ENCODE data around the gene PIK3C2G. TPM values are rescaled to one million over a fixed set of nuclear protein-coding genes. Genes with fewer than 3 reads are reported as not detected.

Gene PIK3C2G
- polyA plus RNA-seq, 3 donors, result not detected

DNA sequence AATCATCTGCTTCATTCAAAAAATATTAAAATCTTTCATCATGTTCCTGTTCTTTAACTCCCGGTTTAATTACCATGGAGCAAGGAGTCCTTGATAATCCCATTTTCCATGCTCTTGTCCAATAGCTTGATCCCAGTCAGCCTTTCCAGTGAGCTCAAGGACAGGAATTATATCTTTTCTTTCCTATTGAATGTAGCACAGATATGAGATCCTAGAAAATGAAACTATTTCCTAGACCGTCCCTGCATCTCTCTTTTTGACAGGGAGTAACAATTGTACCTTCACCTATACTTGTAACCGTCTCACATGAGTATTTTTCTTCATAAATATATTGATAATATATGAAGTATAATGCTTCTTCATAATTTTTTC is 35.6 kb downstream of the PIK3C2G start:
- no peaks in the 10 kb centered on the region for H3K36me3 Mint-ChIP-seq
- no peaks in the 10 kb centered on the region for H3K4me1 Mint-ChIP-seq

DNA sequence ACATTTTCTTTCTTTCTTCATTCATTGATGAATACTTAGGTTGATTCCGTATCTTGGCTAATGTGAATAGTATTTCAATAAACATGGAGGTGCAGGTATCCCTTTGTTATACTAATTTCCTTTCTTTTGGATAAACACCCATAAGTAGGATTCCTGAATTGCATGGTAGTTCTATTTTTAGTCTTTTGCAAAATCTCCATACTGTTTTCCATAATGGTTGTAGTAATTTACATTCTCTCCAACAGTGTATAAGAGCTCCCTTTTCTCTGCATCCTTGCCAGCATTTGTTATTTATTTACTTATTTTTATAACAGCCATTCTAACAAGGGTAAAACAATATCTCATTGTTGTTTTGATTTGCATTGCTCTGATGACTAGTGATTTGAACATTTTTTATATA is 36.6 kb downstream of the PIK3C2G start:
- no peak for TF ChIP-seq CTCF (IDR thresholded peaks at IDR 0.05)
- no peak overlapping the region for H3K9ac ChIP-seq (ENCODE audit: insufficient read depth, low read length, poor library complexity, severe bottlenecking)
- H3K4me3 Mint-ChIP-seq, result no peak overlapping the region
- H3K36me3 ChIP-seq (replicated peaks in 1 of 2; ENCODE audit: control insufficient read depth in 1 of 2, insufficient read depth in 2 of 2, low read length in 2 of 2), result no peaks in the 10 kb centered on the region
- intact Hi-C loops (cut with micrococcal nuclease), result no loop called here
- H3K4me1 ChIP-seq (ENCODE audit: control insufficient read depth in 1 of 2, insufficient read depth in 2 of 2, low read length in 2 of 2), result no peaks in the 10 kb centered on the region
- H3K4me3 ChIP-seq (replicated peaks in 1 of 3; ENCODE audit: low read depth in 2 of 3, low read length in 3 of 3), result no peak overlapping the region
- peaks cover 0 to 2% (median 0%) of the 10 kb centered on the region in 3 donors for H3K27me3 Mint-ChIP-seq (ENCODE audit: low read depth in 3 of 3)
- H3K9me3 ChIP-seq (replicated peaks in 1 of 2; ENCODE audit: control insufficient read depth in 1 of 2, insufficient read depth in 1 of 2, low read length in 2 of 2), result peaks cover 11 to 12% of the 10 kb centered on the region in 2 donors
- no peaks in the 10 kb centered on the region for H3K4me1 Mint-ChIP-seq
- no peaks in the 10 kb centered on the region for H3K27me3 ChIP-seq (ENCODE audit: control insufficient read depth in 2 of 2, insufficient read depth in 2 of 2, low read length in 2 of 2)
- H4K20me1 ChIP-seq (ENCODE audit: insufficient read depth, low read length), result no peaks in the 10 kb centered on the region
- no CpG with 5 or more reads among the region's 1 CpG for WGBS (ENCODE audit: insufficient coverage)
- no peak overlapping the region for H3K4me2 ChIP-seq (replicated peaks; ENCODE audit: extremely low read depth, low read length, poor library complexity, severe bottlenecking)
- no peak overlapping the region for H2AFZ ChIP-seq (ENCODE audit: insufficient read depth, low read depth, low read length, poor library complexity, severe bottlenecking)
- no peak overlapping the region for H3K27ac ChIP-seq (ENCODE audit: low read depth in 1 of 2, low read length in 2 of 2)
- H3K27ac Mint-ChIP-seq, result no peak overlapping the region
- peaks cover 3 to 14% (median 10%) of the 10 kb centered on the region in 7 donors for H3K9me3 Mint-ChIP-seq
- DNase-seq, result no peak
- no peaks in the 10 kb centered on the region for H3K79me2 ChIP-seq (ENCODE audit: insufficient read depth, low read length)
- H3K36me3 Mint-ChIP-seq, result no peaks in the 10 kb centered on the region

More for the DNA sequence above, 35.6 kb downstream of the PIK3C2G start:
- Histone ChIP-seq H3K4me2 (replicated peaks; ENCODE audit: extremely low read depth, low read length, poor library complexity, severe bottlenecking) (peak overlapping the region; percentile 27), H3K36me3 (replicated peaks in 1 of 2; ENCODE audit: control insufficient read depth in 1 of 2, insufficient read depth in 2 of 2, low read length in 2 of 2) (no peaks in the 10 kb centered on the region), H3K4me1 (ENCODE audit: control insufficient read depth in 1 of 2, insufficient read depth in 2 of 2, low read length in 2 of 2) (no peaks in the 10 kb centered on the region), H2AFZ (ENCODE audit: insufficient read depth, low read depth, low read length, poor library complexity, severe bottlenecking) (no peak overlapping the region), H3K9ac (ENCODE audit: insufficient read depth, low read length, poor library complexity, severe bottlenecking) (no peak overlapping the region), H3K9me3 (replicated peaks in 1 of 2; ENCODE audit: control insufficient read depth in 1 of 2, insufficient read depth in 1 of 2, low read length in 2 of 2) (peaks cover 1 to 2% of the 10 kb centered on the region in 2 donors), H3K79me2 (ENCODE audit: insufficient read depth, low read length) (no peaks in the 10 kb centered on the region), H3K27ac (ENCODE audit: low read depth in 1 of 2, low read length in 2 of 2) (no peak overlapping the region), H3K27me3 (ENCODE audit: control insufficient read depth in 2 of 2, insufficient read depth in 2 of 2, low read length in 2 of 2) (no peaks in the 10 kb centered on the region), H4K20me1 (ENCODE audit: insufficient read depth, low read length) (no peaks in the 10 kb centered on the region), H3K4me3 (replicated peaks in 1 of 3; ENCODE audit: low read depth in 2 of 3, low read length in 3 of 3) (no peak overlapping the region)
- intact Hi-C loops (cut with micrococcal nuclease), result no loop called here
- no peak for DNase-seq
- Mint-ChIP-seq H3K9me3 (peaks cover 0 to 7% (median 5%) of the 10 kb centered on the region in 7 donors), H3K27me3 (ENCODE audit: low read depth in 3 of 3) (peaks cover 0 to 2% (median 0%) of the 10 kb centered on the region in 3 donors), H3K27ac (no peak overlapping the region), H3K4me3 (no peak overlapping the region)
- no peak for TF ChIP-seq CTCF (IDR thresholded peaks at IDR 0.05)
- no CpG with 5 or more reads among the region's 3 CpGs for WGBS (ENCODE audit: insufficient coverage)

All from CD14-positive monocyte (primary cell).